HepG2 (cell line): Measurements from ENCODE around the gene TRIM15. TPM values are rescaled to one million over a fixed set of nuclear protein-coding genes. Genes with fewer than 3 reads are reported as not detected.

Source experiments
- ATAC-seq: fragments of 200-7000 bp; cut with Tn5 transposase; 3 replicates; pipeline ENCODE4 v1.9.1; 2020; ENCODE audit warnings: mild to moderate bottlenecking, moderate library complexity
- BruUV-seq: library from RNA; stranded (reverse); fragments of 400-500 nt; replicated peaks from 2 replicates; lab custom pipeline; 2021; lab: Mats Ljungman, UMichigan
- CTCF ChIA-PET: fragments of 300-600 bp; formaldehyde crosslinking; extraction: SDS; loops from one replicate; lab custom pipeline; 2021; ENCODE audit warnings: low total read pairs, inconsistent platforms, low intra/inter-chr PET ratio; lab: Yijun Ruan, JAX
- POLR2A ChIA-PET: fragments of 350-600 bp; sonication (Branson Sonifier 250); formaldehyde crosslinking; loops from one replicate; lab custom pipeline; 2020; ENCODE audit warnings: antibody characterized with exemption, inconsistent platforms; lab: Yijun Ruan, JAX
- DNase-seq: peaks from one replicate; pipeline ENCODE4 v3.0.0-alpha.2; 2015; ENCODE audit warnings: low spot score
- FAIRE-seq: peaks from 3 replicates; lab custom pipeline; 2011; peaks lifted over from hg19 to GRCh38; lab: Jason Lieb, UNC
- H2AFZ ChIP-seq: one replicate; pipeline ENCODE4 v1.6.1; 2011; ENCODE audit warnings: low read length, inconsistent platforms
- H3K27ac ChIP-seq: fragments of 300-600 bp; 3 replicates; pipeline ENCODE4 v1.8.0; 2011; ENCODE audit warnings: mixed run types, mild to moderate bottlenecking, mixed read lengths, low read length, inconsistent platforms; ENCODE audit not compliant: insufficient read depth; ENCODE audit errors: extremely low read length
- H3K27me3 ChIP-seq, 2 experiments: fragments of 200-600 bp in 1 of 2; 2 replicates in 1 of 2; 3 replicates in 1 of 2; pipeline versions ENCODE4 v1.6.0 to v1.8.0; 2011; ENCODE audit warnings: low read length in 2 of 2, mild to moderate bottlenecking in 2 of 2, moderate library complexity in 2 of 2, inconsistent platforms in 1 of 2; ENCODE audit not compliant: insufficient read depth in 2 of 2, control insufficient read depth in 1 of 2
- H3K36me3 ChIP-seq, 2 experiments: fragments of 200-600 bp in 1 of 2; replicated peaks in 1 of 2; 2 replicates in 1 of 2; 3 replicates in 1 of 2; pipeline versions ENCODE4 v1.5.1 to v1.8.0; 2011; ENCODE audit warnings: low read length in 2 of 2, inconsistent platforms in 1 of 2; ENCODE audit not compliant: insufficient read depth in 2 of 2, control insufficient read depth in 1 of 2
- H3K4me1 ChIP-seq: 2 replicates; pipeline ENCODE4 v1.5.1; 2012; ENCODE audit warnings: low read length, inconsistent platforms; ENCODE audit not compliant: insufficient read depth
- H3K4me2 ChIP-seq: 2 replicates; pipeline ENCODE4 v1.6.0; 2011; ENCODE audit warnings: low read depth, low read length, inconsistent platforms
- H3K4me3 ChIP-seq, 3 experiments: fragments of 200-600 bp in 1 of 3; sonication (generic), shearing (Covaris generic) in 1 of 3; replicated peaks in 1 of 3; 2 replicates each; pipeline ENCODE4 v1.5.1; 2011 to 2016; ENCODE audit warnings: low read length in 3 of 3, inconsistent platforms in 2 of 3, low read depth in 2 of 3, mild to moderate bottlenecking in 2 of 3, control low read depth in 1 of 3, mixed read lengths in 1 of 3; ENCODE audit not compliant: insufficient read depth in 1 of 3
- H3K79me2 ChIP-seq: one replicate; pipeline ENCODE4 v1.6.1; 2011; ENCODE audit warnings: low read length, inconsistent platforms; ENCODE audit not compliant: insufficient read depth
- H3K9ac ChIP-seq: 2 replicates; pipeline ENCODE4 v1.6.0; 2011; ENCODE audit warnings: mild to moderate bottlenecking, low read depth, low read length, inconsistent platforms; ENCODE audit not compliant: insufficient read depth
- H3K9me3 ChIP-seq: 2 replicates; pipeline ENCODE4 v1.5.1; 2012; ENCODE audit warnings: mild to moderate bottlenecking, low read length
- H4K20me1 ChIP-seq: 2 replicates; pipeline ENCODE4 v1.6.0; 2011; ENCODE audit warnings: inconsistent platforms, mild to moderate bottlenecking, low read length, moderate library complexity; ENCODE audit not compliant: insufficient read depth
- ATF5 ChIP-seq: sonication (generic); formaldehyde crosslinking; IDR thresholded peaks from 2 replicates; pipeline ENCODE4 v1.4.0; 2020; ENCODE audit warnings: mild to moderate bottlenecking, low read depth, missing genetic modification reagents
- ATF7 ChIP-seq, 2 experiments: fragments of 450-650 bp in 1 of 2; sonication (generic) in 1 of 2; formaldehyde crosslinking in 1 of 2; IDR thresholded peaks; 2 replicates each; pipeline versions ENCODE4 v1.4.0 to v1.6.1; 2016 to 2020; ENCODE audit warnings: antibody characterized with exemption in 1 of 2, mild to moderate bottlenecking in 1 of 2, missing genetic modification reagents in 1 of 2
- CBX2 ChIP-seq, 2 experiments: fragments of 200-600 bp in 1 of 2; sonication (generic); formaldehyde crosslinking in 1 of 2; IDR thresholded peaks; 2 replicates each; pipeline versions ENCODE4 v1.7.0 to v1.8.1; 2018 to 2022; ENCODE audit warnings: low read depth in 2 of 2, low read length in 1 of 2, mild to moderate bottlenecking in 1 of 2, missing genetic modification reagents in 1 of 2
- FOXA1 ChIP-seq, 2 experiments: fragments of 450-650 bp in 1 of 2; sonication (generic) in 1 of 2; formaldehyde crosslinking in 1 of 2; IDR thresholded peaks; 2 replicates each; pipeline versions ENCODE4 v1.4.0 to v1.6.1; 2016 to 2020; ENCODE audit warnings: missing genetic modification reagents in 1 of 2
- MAX ChIP-seq: IDR thresholded peaks from 2 replicates; pipeline ENCODE4 v1.6.1; 2012; ENCODE audit warnings: inconsistent platforms
- NR2F1 ChIP-seq, 2 experiments: fragments of 450-650 bp in 1 of 2; formaldehyde crosslinking in 1 of 2; IDR thresholded peaks; 2 replicates each; pipeline versions ENCODE4 v1.5.0 to v1.6.1; 2016 to 2020; ENCODE audit warnings: mild to moderate bottlenecking in 1 of 2, missing compliant biosample characterization in 1 of 2, missing genetic modification reagents in 1 of 2, moderate library complexity in 1 of 2
- PAF1 ChIP-seq: IDR thresholded peaks from 2 replicates; pipeline ENCODE4 v1.6.1; 2016; ENCODE audit warnings: missing genetic modification reagents, missing compliant biosample characterization
- RXRA ChIP-seq: sonication (generic); formaldehyde crosslinking; IDR thresholded peaks from 2 replicates; pipeline ENCODE4 v1.5.1; 2020; ENCODE audit warnings: missing genetic modification reagents
- TEAD2 ChIP-seq: sonication (generic); formaldehyde crosslinking; IDR thresholded peaks from 2 replicates; pipeline ENCODE4 v1.9.0; 2021; ENCODE audit warnings: missing genetic modification reagents
- TEF ChIP-seq: sonication (generic); formaldehyde crosslinking; IDR thresholded peaks from 2 replicates; pipeline ENCODE4 v1.5.0; 2020; ENCODE audit warnings: missing genetic modification reagents
- TOE1 ChIP-seq: sonication (generic); formaldehyde crosslinking; IDR thresholded peaks from 2 replicates; pipeline ENCODE4 v1.4.0; 2020; ENCODE audit warnings: mild to moderate bottlenecking, missing genetic modification reagents
- ZNF225 ChIP-seq: sonication (generic); formaldehyde crosslinking; IDR thresholded peaks from 2 replicates; pipeline ENCODE4 v1.4.0; 2020; ENCODE audit warnings: mild to moderate bottlenecking, missing genetic modification reagents
- ZNF3 ChIP-seq: IDR thresholded peaks from 2 replicates; pipeline ENCODE4 v1.7.0; 2017; ENCODE audit warnings: inconsistent platforms
- ZNF703 ChIP-seq: sonication (generic); formaldehyde crosslinking; IDR thresholded peaks from 2 replicates; pipeline ENCODE4 v1.5.1; 2020; ENCODE audit warnings: missing genetic modification reagents, mild to moderate bottlenecking, moderate library complexity, borderline replicate concordance
- ZNF746 ChIP-seq: sonication (generic); formaldehyde crosslinking; IDR thresholded peaks from 2 replicates; pipeline ENCODE4 v1.8.0; 2022; ENCODE audit warnings: mild to moderate bottlenecking, missing genetic modification reagents
- ZNF768 ChIP-seq: sonication (generic); formaldehyde crosslinking; IDR thresholded peaks from 2 replicates; pipeline ENCODE4 v1.4.0; 2020; ENCODE audit warnings: missing genetic modification reagents
- ZNF784 ChIP-seq: sonication (generic); formaldehyde crosslinking; IDR thresholded peaks from 2 replicates; pipeline ENCODE4 v1.5.1; 2020; ENCODE audit warnings: missing genetic modification reagents, mild to moderate bottlenecking, borderline replicate concordance
- ZNF891 ChIP-seq: sonication (generic); formaldehyde crosslinking; IDR thresholded peaks from 2 replicates; pipeline ENCODE4 v1.5.0; 2020; ENCODE audit warnings: mild to moderate bottlenecking, missing genetic modification reagents
- ZSCAN22 ChIP-seq: sonication (generic); formaldehyde crosslinking; IDR thresholded peaks from 2 replicates; pipeline ENCODE4 v1.4.0; 2020; ENCODE audit warnings: mild to moderate bottlenecking, missing genetic modification reagents
- ZSCAN31 ChIP-seq: sonication (generic); formaldehyde crosslinking; IDR thresholded peaks from 2 replicates; pipeline ENCODE4 v1.5.0; 2020; ENCODE audit warnings: low read depth, mild to moderate bottlenecking, missing genetic modification reagents
- WGBS: methylation state at CpG from one replicate; pipeline ENCODE4 v1.1.6; 2017; ENCODE audit warnings: low lambda C conversion rate; 5-methylcytosine and 5-hydroxymethylcytosine counted together
- in situ Hi-C: cut with HindIII; loops from 2 replicates; pipeline ENCODE4 v1.10.0; 2017; ENCODE audit warnings: low pct_unique_long_range_greater_than_20kb; ENCODE audit not compliant: extremely low pct_ligation_motif_present
- intact Hi-C: fragments of 100-400 bp; cut with micrococcal nuclease; formaldehyde crosslinking; loops from one replicate; pipeline ENCODE4 v1.10.0; 2022; ENCODE audit not compliant: unreplicated experiment
- polyA plus RNA-seq, 8 experiments: library from polyadenylated mRNA; depleted of rRNA in 3 of 8; stranded (reverse) in 7 of 8; unstranded in 1 of 8; fragments of >200 nt; fragmentation: Illumina TruSeq in 4 of 8; extraction: Trizol in 4 of 8; gene quantifications; 2 replicates each; pipeline versions ENCODE4 v1.2.1 to v1.2.3, GENCODE V29; 2011 to 2016; ENCODE audit warnings: low read depth in 4 of 8, missing spikeins in 1 of 8, mixed read lengths in 1 of 8; ENCODE audit not compliant: insufficient read depth in 1 of 8
- total RNA-seq, 5 experiments: library from RNA; depleted of rRNA; stranded (reverse); fragments of >200 nt; fragmentation: Illumina TruSeq; extraction: Trizol; gene quantifications; 2 replicates each; pipeline ENCODE4 v1.2.3, GENCODE V29; 2016; ENCODE audit warnings: low read depth in 1 of 5

Gene TRIM15
- total and polyA plus RNA-seq, 2 of the 13 experiments (the other 11 are each of a cell fraction or from before 2014, with no cell fraction given): 35.1 to 38.2 TPM

GRCh38 chr6:30144811-30145210 lies 18.5 kb upstream of the TRIM15 start (continued):
- no peak for TF ChIP-seq ZNF784 (CRISPR knock-in tag)
- TF ChIP-seq MAX: no peak
- peak; percentile 62 for TF ChIP-seq ATF7 (IDR thresholded peaks at IDR 0.05)
- no peak for TF ChIP-seq ATF7 (CRISPR knock-in tag; IDR thresholded peaks at IDR 0.05)

- H3K9me3 ChIP-seq: no peaks in the 10 kb centered on the region
- no peaks in the 10 kb centered on the region; a peak in 1 of 5 replicates for H3K27me3 ChIP-seq
- TF ChIP-seq ZNF3 (CRISPR knock-in tag) (no peak), PAF1 (CRISPR knock-in tag) (no peak), ZSCAN22 (no peak), TEAD2 (CRISPR knock-in tag) (no peak), RXRA (CRISPR knock-in tag) (no peak), FOXA1 (IDR thresholded peaks at IDR 0.05) (no peak), FOXA1 (CRISPR knock-in tag; IDR thresholded peaks at IDR 0.05) (no peak), ZNF891 (no peak), ZNF768 (CRISPR knock-in tag) (no peak), ZSCAN31 (no peak), NR2F1 (CRISPR knock-in tag; IDR thresholded peaks at IDR 0.05) (no peak), TOE1 (no peak), TEF (no peak), CBX2 (IDR thresholded peaks at IDR 0.05; ENCODE audit: low read depth, low read length) (no peak), CBX2 (CRISPR knock-in tag; IDR thresholded peaks at IDR 0.05; ENCODE audit: low read depth) (no peak), ZNF746 (CRISPR knock-in tag) (no peak), ATF5 (no peak), ZNF703 (CRISPR knock-in tag) (no peak), ZNF225 (CRISPR knock-in tag) (no peak)
These were observed 17.5 kb upstream of the TRIM15 start for GRCh38 chr6:30145818-30146217.

More at GRCh38 chr6:30145818-30146217, 17.5 kb upstream of the TRIM15 start:
- Histone ChIP-seq H3K79me2 (no peaks in the 10 kb centered on the region), H3K4me2 (no peak overlapping the region), H3K27ac (no peak overlapping the region), H3K9ac (no peak overlapping the region), H2AFZ (no peak overlapping the region), H3K4me1 (peaks cover 32% of the 10 kb centered on the region), H4K20me1 (no peaks in the 10 kb centered on the region), H3K36me3 (no peaks in the 10 kb centered on the region), H3K4me3 (no peak overlapping the region)
- no peak for DNase-seq
- in situ Hi-C loops (no loop called here), intact Hi-C loops (no loop called here)
- ATAC-seq: no peak
- ChIA-PET POLR2A (no interaction called here), CTCF (no interaction called here)
- 62% methylated on average over 7 of the region's 7 CpGs for WGBS
- no peak for FAIRE-seq
- BruUV-seq: no TSS peak
